Thoracic aorta (tissue), 2 donors: Measurements from ENCODE around the gene TLE4. TPM values are rescaled to one million over a fixed set of nuclear protein-coding genes. Genes with fewer than 3 reads are reported as not detected.

ENCODE experiments used
- ATAC-seq: fragments of 150-250 bp; one replicate; pipeline ENCODE4 v1.8.0; 2017; ENCODE audit warnings: low read depth; ENCODE audit not compliant: insufficient number of reproducible peaks, low FRiP score
- DNase-seq: peaks from one replicate; pipeline ENCODE4 v3.0.0-alpha.2; 2020; ENCODE audit warnings: low spot score
- H3K27ac ChIP-seq, 2 donors: fragments of 200-600 bp; sonication (generic); 1 replicate in 1 of 2; 2 replicates in 1 of 2; pipeline ENCODE4 v1.5.1; 2016; ENCODE audit warnings: mild to moderate bottlenecking in 2 of 2, moderate library complexity in 2 of 2
- H3K27me3 ChIP-seq: fragments of 200-600 bp; sonication (generic); replicated peaks from 2 replicates; pipeline ENCODE4 v1.6.0; 2016; ENCODE audit warnings: mild to moderate bottlenecking; ENCODE audit not compliant: insufficient read depth
- H3K36me3 ChIP-seq: fragments of 200-600 bp; sonication (generic); one replicate; pipeline ENCODE4 v1.5.1; 2016
- H3K4me1 ChIP-seq, 2 donors: fragments of 200-600 bp; sonication (generic); 1 replicate in 1 of 2; 2 replicates in 1 of 2; pipeline versions ENCODE4 v1.5.1 to v1.6.0; 2016; ENCODE audit warnings: low read depth in 2 of 2, mild to moderate bottlenecking in 1 of 2; ENCODE audit not compliant: control insufficient read depth in 1 of 2
- H3K4me3 ChIP-seq: fragments of 200-600 bp; sonication (generic); 2 replicates; pipeline ENCODE4 v1.5.1; 2016; ENCODE audit warnings: mild to moderate bottlenecking
- H3K9me3 ChIP-seq: fragments of 200-600 bp; sonication (generic); 2 replicates; pipeline ENCODE4 v1.5.1; 2016
- CTCF ChIP-seq: fragments of 200-600 bp; sonication (generic); IDR thresholded peaks from one replicate; pipeline ENCODE4 v1.5.1; 2019; ENCODE audit warnings: antibody characterized with exemption
- total RNA-seq, 2 donors: library from RNA; depleted of rRNA; stranded (reverse); fragments of >200 nt; gene quantifications; one replicate each; pipeline versions ENCODE4 v1.1.0 to v1.2.3, GENCODE V29; 2016

The TLE4 gene
- total RNA-seq, 2 donors from 2014 or later = 19.7 to 44.1 TPM

- H3K9me3 ChIP-seq = no peaks in the 10 kb centered on the region
- TF ChIP-seq CTCF = no peak
- H3K36me3 ChIP-seq = no peaks in the 10 kb centered on the region
- no peak overlapping the region for H3K27ac ChIP-seq
- no peak for DNase-seq
- H3K4me1 ChIP-seq = no peaks in the 10 kb centered on the region
- no peak for ATAC-seq
- no peak overlapping the region for H3K4me3 ChIP-seq
- no peaks in the 10 kb centered on the region for H3K27me3 ChIP-seq
Observed at GRCh38 chr9:79735023-79735779, 163.4 kb downstream of the TLE4 start.

- no peak for DNase-seq
- TF ChIP-seq CTCF = no peak
- H3K27me3 ChIP-seq = no peaks in the 10 kb centered on the region
Observed at GRCh38 chr9:79736051-79736450, 164.3 kb downstream of the TLE4 start.

DNA sequence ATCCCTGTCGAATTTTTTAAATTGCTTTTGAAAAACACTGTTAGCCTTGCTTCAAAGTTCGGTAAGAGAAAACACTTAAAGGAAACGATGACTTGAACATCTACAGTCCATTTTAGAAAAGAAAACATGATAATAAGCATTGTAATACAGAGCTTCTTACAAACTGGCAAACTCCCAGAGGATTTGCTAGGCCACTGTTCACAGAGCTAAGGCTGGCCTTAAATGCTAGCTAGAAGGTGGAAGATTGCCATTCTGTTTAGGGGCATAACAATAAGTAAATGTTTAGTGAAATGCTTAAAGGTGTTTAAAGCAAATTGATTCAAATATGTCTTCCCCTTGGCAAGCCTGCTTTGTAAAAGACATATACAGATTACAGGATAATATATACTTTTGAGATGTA, 169.6 kb downstream of the TLE4 start:
- ATAC-seq = no peak
- no peak for TF ChIP-seq CTCF
- Histone ChIP-seq H3K36me3 (no peaks in the 10 kb centered on the region), H3K4me1 (peaks cover 0 to 13% of the 10 kb centered on the region in 2 donors), H3K4me3 (no peak overlapping the region), H3K27me3 (no peaks in the 10 kb centered on the region), H3K9me3 (no peaks in the 10 kb centered on the region), H3K27ac (no peak overlapping the region)
- DNase-seq = no peak

More at GRCh38 chr9:79736051-79736450, 164.3 kb downstream of the TLE4 start:
- Histone ChIP-seq H3K4me1 (no peaks in the 10 kb centered on the region), H3K36me3 (no peaks in the 10 kb centered on the region), H3K27ac (no peak overlapping the region), H3K9me3 (no peaks in the 10 kb centered on the region), H3K4me3 (no peak overlapping the region)
- no peak for ATAC-seq

- H3K9me3 ChIP-seq = no peaks in the 10 kb centered on the region
- no peaks in the 10 kb centered on the region for H3K36me3 ChIP-seq
- TF ChIP-seq CTCF = no peak
- peak overlapping the region; percentile 5 for H3K27ac ChIP-seq
- ATAC-seq = no peak
- H3K4me1 ChIP-seq = peaks cover 0 to 13% of the 10 kb centered on the region in 2 donors
- DNase-seq = no peak
- no peaks in the 10 kb centered on the region for H3K27me3 ChIP-seq
- H3K4me3 ChIP-seq = no peak overlapping the region
Observed at GRCh38 chr9:79742110-79742721, 170.5 kb downstream of the TLE4 start.

GRCh38 chr9:79744521-79744920, 172.8 kb downstream of the TLE4 start:
- Histone ChIP-seq H3K27ac (no peak overlapping the region), H3K9me3 (no peaks in the 10 kb centered on the region), H3K27me3 (no peaks in the 10 kb centered on the region), H3K36me3 (no peaks in the 10 kb centered on the region), H3K4me1 (peaks cover 0 to 13% of the 10 kb centered on the region in 2 donors), H3K4me3 (no peak overlapping the region)
- DNase-seq (no peak), ATAC-seq (no peak)
- TF ChIP-seq CTCF = no peak
